AG10803 (cell line): ENCODE measurements around the gene ZNF394.

ENCODE experiments used
- DNase-seq: peaks from one replicate; pipeline ENCODE4 v3.0.0; 2010; ENCODE audit warnings: low read depth
- H3K4me3 ChIP-seq: 2 replicates; pipeline ENCODE4 v1.5.1; 2011; ENCODE audit warnings: mild to moderate bottlenecking, low read length, control low read depth
- TF ChIP-seq, protein P1 (sequence below): conservative IDR thresholded peaks from 2 replicates; pipeline ENCODE4 v1.5.1; 2011; ENCODE audit warnings: mild to moderate bottlenecking, low read length, control low read depth, inconsistent platforms

Gene ZNF394

GRCh38 chr7:99489235-99489634 is 10.8 kb downstream of the ZNF394 start:
- H3K4me3 ChIP-seq = no peak overlapping the region
- TF ChIP-seq, protein P1, sequence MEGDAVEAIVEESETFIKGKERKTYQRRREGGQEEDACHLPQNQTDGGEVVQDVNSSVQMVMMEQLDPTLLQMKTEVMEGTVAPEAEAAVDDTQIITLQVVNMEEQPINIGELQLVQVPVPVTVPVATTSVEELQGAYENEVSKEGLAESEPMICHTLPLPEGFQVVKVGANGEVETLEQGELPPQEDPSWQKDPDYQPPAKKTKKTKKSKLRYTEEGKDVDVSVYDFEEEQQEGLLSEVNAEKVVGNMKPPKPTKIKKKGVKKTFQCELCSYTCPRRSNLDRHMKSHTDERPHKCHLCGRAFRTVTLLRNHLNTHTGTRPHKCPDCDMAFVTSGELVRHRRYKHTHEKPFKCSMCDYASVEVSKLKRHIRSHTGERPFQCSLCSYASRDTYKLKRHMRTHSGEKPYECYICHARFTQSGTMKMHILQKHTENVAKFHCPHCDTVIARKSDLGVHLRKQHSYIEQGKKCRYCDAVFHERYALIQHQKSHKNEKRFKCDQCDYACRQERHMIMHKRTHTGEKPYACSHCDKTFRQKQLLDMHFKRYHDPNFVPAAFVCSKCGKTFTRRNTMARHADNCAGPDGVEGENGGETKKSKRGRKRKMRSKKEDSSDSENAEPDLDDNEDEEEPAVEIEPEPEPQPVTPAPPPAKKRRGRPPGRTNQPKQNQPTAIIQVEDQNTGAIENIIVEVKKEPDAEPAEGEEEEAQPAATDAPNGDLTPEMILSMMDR = no peak
- DNase-seq = no peak

DNA sequence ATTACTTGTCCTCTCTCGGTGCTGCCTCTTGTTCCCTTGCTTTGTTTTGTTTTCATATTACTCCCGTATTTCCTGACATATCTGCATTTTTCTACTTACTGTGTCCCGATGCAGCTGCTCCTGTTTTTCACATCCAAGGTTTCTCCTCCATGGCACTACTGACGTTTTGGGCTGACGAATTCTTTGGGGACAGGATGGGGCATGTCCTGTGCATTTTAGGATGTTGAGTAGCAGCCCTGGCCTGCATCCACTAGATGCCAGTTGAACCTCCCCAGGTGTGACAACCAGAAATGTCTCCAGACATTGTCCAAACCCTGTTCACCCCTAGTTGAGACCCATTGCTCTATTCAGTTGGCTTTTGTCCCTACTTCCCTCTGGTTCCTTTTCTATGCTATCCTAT is 15.0 kb downstream of the ZNF394 start:
- no peak for DNase-seq
- TF ChIP-seq, protein P1 = no peak
- no peak overlapping the region for H3K4me3 ChIP-seq

GRCh38 chr7:99478464-99479440 is 21.3 kb downstream of the ZNF394 start:
- TF ChIP-seq, protein P1 = no peak
- peak; percentile 25 for DNase-seq
- H3K4me3 ChIP-seq = no peak overlapping the region

DNA sequence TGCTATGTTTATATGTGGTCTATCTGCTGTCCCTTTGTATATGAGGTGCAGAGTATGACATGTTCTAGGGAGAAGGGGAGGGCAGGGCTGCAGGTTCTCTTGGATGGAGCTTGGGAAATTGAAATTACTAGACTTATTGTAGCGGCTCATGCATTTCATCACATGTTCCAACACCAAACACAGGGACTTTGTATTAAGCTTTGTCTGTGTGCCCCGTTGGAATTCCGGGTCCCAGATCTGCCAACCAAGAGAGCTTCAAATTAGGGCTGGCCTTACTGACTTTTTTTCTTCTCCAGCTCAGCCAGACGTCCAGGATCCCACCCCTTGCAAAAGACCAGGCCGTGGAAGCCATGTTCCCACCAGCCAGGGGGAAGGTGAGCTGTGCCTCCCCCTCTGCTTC is 24.0 kb downstream of the ZNF394 start:
- DNase-seq = no peak
- TF ChIP-seq, protein P1 = no peak
- H3K4me3 ChIP-seq = no peak overlapping the region

DNA sequence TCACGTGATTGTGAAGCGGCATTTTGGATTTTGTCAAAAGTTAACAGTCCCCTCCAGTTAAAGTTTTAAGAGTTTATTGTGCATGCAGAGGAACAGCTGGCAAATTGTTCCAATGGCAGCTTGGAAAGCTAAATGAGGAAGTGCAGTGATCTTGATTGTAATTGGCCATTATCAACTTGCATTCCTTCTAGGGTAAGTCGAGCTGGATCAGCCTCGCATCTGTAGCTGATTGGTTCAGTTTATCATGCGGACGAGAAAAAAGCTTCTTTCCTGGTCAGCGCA is 26.8 kb downstream of the ZNF394 start:
- DNase-seq = peak; percentile 69
- H3K4me3 ChIP-seq = peak overlapping the region; percentile 90
- TF ChIP-seq, protein P1 = no peak

DNA sequence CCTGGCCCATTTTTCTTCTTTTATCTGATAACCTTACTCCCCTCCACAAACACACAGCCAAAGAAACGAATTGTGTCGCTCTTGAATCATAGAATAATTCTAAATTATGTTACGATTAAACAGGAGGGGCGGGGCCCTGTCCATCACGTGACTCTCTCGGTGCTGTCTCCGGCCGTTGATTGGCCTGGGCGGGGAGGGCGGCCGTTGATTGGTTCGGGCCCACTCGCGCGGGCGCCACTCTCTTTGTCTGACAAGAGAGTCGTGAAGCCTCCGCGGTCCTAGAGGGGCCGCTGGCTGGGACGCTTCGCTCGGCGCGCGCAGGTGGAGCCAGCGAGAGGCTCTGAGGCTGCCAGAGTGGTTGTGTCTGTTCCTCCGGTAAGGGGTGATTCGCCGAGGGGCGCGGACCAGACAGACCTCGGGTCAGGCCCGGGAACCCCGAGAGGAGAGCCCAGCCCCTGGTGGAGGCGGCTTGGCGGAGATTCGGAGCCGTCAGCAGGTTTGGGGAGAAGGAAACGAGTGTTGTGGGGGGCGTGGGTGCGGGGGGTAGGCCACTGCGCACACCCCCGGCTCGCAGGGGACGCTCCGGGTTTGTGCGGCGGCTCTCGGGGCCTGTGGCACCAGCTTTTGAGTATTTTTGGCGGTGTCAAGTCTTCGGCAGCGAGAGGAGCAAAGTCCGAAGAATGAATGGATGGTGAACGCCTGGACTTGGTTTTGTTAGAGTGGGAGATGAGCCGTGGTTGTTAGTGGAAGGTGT is 27.3 kb downstream of the ZNF394 start, which contains the start of gene ZNF789:
TSS of gene ZNF789 (plus strand) at position 330 of the 754 bp plus-strand sequence. CDS start 3,567 bp downstream, outside the sequence.
- TF ChIP-seq, protein P1 = no peak
- DNase-seq = peak; percentile 95

More for the DNA sequence above, 27.3 kb downstream of the ZNF394 start, which contains the start of gene ZNF789:
- H3K4me3 ChIP-seq = peak within 1 kb of the TSS; percentile 90
